ENCODE results near the gene CNPY1. TPM values are rescaled to one million over a fixed set of nuclear protein-coding genes. Genes with fewer than 3 reads are reported as not detected.

Gene CNPY1
- total and polyA plus RNA-seq, 2 donors (not counting 1 experiment from before 2014, with no cell fraction given), result not detected

GRCh38 chr7:155553871-155554270 lies 7.5 kb upstream of the CNPY1 start:
- no peak for TF ChIP-seq CTCF (conservative IDR thresholded peaks at IDR 0.05 in 1 of 2, IDR thresholded peaks at IDR 0.05 in 1 of 2; ENCODE audit: low read depth in 1 of 2, low read length in 2 of 2)
- TF ChIP-seq EZH2 (IDR thresholded peaks at IDR 0.05; ENCODE audit: low read length, missing control alignments), result no peak
- Histone ChIP-seq H3K9me3 (ENCODE audit: control insufficient read depth, insufficient read depth, low read depth, low read length) (no peaks in the 10 kb centered on the region), H3K36me3 (ENCODE audit: control insufficient read depth, insufficient read depth, low read length) (no peaks in the 10 kb centered on the region), H3K4me1 (ENCODE audit: control insufficient read depth, extremely low read depth, insufficient read depth, low read length) (no peaks in the 10 kb centered on the region), H3K9ac (ENCODE audit: insufficient read depth, low read length) (no peak overlapping the region), H3K4me3 (replicated peaks in 1 of 4; ENCODE audit: control extremely low read depth in 1 of 4, insufficient read depth in 1 of 4, low read depth in 3 of 4, low read length in 4 of 4) (no peak overlapping the region), H3K27me3 (ENCODE audit: control insufficient read depth, insufficient read depth, low read length) (no peaks in the 10 kb centered on the region), H4K20me1 (ENCODE audit: control insufficient read depth, extremely low read depth, insufficient read depth, low read length) (no peaks in the 10 kb centered on the region), H3K27ac (ENCODE audit: insufficient read depth, low read length) (no peak overlapping the region), H3K79me2 (ENCODE audit: control insufficient read depth, insufficient read depth, low read length) (no peaks in the 10 kb centered on the region), H2AFZ (ENCODE audit: low read length) (no peak overlapping the region), H3K4me2 (ENCODE audit: extremely low read depth, insufficient read depth, low read length) (no peak overlapping the region)
- no peak for DNase-seq (ENCODE audit: low read depth in 2 of 2)

GRCh38 chr7:155551785-155552611 lies 5.6 kb upstream of the CNPY1 start:
- no peaks in the 10 kb centered on the region for H3K9me3 ChIP-seq (ENCODE audit: control insufficient read depth, insufficient read depth, low read depth, low read length)
- no peak overlapping the region for H2AFZ ChIP-seq (ENCODE audit: low read length)
- H3K36me3 ChIP-seq (ENCODE audit: control insufficient read depth, insufficient read depth, low read length), result no peaks in the 10 kb centered on the region
- H3K4me1 ChIP-seq (ENCODE audit: control insufficient read depth, extremely low read depth, insufficient read depth, low read length), result no peaks in the 10 kb centered on the region
- H3K79me2 ChIP-seq (ENCODE audit: control insufficient read depth, insufficient read depth, low read length), result no peaks in the 10 kb centered on the region
- no peak overlapping the region for H3K9ac ChIP-seq (ENCODE audit: insufficient read depth, low read length)
- H3K4me2 ChIP-seq (ENCODE audit: extremely low read depth, insufficient read depth, low read length), result no peak overlapping the region
- no peaks in the 10 kb centered on the region for H3K27me3 ChIP-seq (ENCODE audit: control insufficient read depth, insufficient read depth, low read length)
- no peaks in the 10 kb centered on the region for H4K20me1 ChIP-seq (ENCODE audit: control insufficient read depth, extremely low read depth, insufficient read depth, low read length)
- no peak overlapping the region for H3K4me3 ChIP-seq (replicated peaks in 1 of 4; ENCODE audit: control extremely low read depth in 1 of 4, insufficient read depth in 1 of 4, low read depth in 3 of 4, low read length in 4 of 4)
- no peak for DNase-seq (ENCODE audit: low read depth in 2 of 2)
- TF ChIP-seq EZH2 (IDR thresholded peaks at IDR 0.05; ENCODE audit: low read length, missing control alignments), result no peak
- no peak for TF ChIP-seq CTCF (conservative IDR thresholded peaks at IDR 0.05 in 1 of 2, IDR thresholded peaks at IDR 0.05 in 1 of 2; ENCODE audit: low read depth in 1 of 2, low read length in 2 of 2)
- no peak overlapping the region for H3K27ac ChIP-seq (ENCODE audit: insufficient read depth, low read length)

GRCh38 chr7:155550916-155551315 lies 4.6 kb upstream of the CNPY1 start:
- Histone ChIP-seq H3K4me1 (ENCODE audit: control insufficient read depth, extremely low read depth, insufficient read depth, low read length) (no peaks in the 10 kb centered on the region), H3K27ac (ENCODE audit: insufficient read depth, low read length) (no peak overlapping the region), H3K36me3 (ENCODE audit: control insufficient read depth, insufficient read depth, low read length) (no peaks in the 10 kb centered on the region), H3K27me3 (ENCODE audit: control insufficient read depth, insufficient read depth, low read length) (no peaks in the 10 kb centered on the region), H3K79me2 (ENCODE audit: control insufficient read depth, insufficient read depth, low read length) (no peaks in the 10 kb centered on the region), H2AFZ (ENCODE audit: low read length) (no peak overlapping the region), H3K9me3 (ENCODE audit: control insufficient read depth, insufficient read depth, low read depth, low read length) (no peaks in the 10 kb centered on the region), H3K4me2 (ENCODE audit: extremely low read depth, insufficient read depth, low read length) (no peak overlapping the region), H4K20me1 (ENCODE audit: control insufficient read depth, extremely low read depth, insufficient read depth, low read length) (no peaks in the 10 kb centered on the region), H3K9ac (ENCODE audit: insufficient read depth, low read length) (no peak overlapping the region), H3K4me3 (replicated peaks in 1 of 4; ENCODE audit: control extremely low read depth in 1 of 4, insufficient read depth in 1 of 4, low read depth in 3 of 4, low read length in 4 of 4) (no peak overlapping the region)
- no peak for DNase-seq (ENCODE audit: low read depth in 2 of 2)
- TF ChIP-seq CTCF (conservative IDR thresholded peaks at IDR 0.05 in 1 of 2, IDR thresholded peaks at IDR 0.05 in 1 of 2; ENCODE audit: low read depth in 1 of 2, low read length in 2 of 2), result no peak
- TF ChIP-seq EZH2 (IDR thresholded peaks at IDR 0.05; ENCODE audit: low read length, missing control alignments), result no peak

Measured in fibroblast of lung (primary cell).